Naive thymus-derived CD8-positive, alpha-beta T cell (primary cell): Measurements from ENCODE around the gene TOR3A. TPM values are rescaled to one million over a fixed set of nuclear protein-coding genes. Genes with fewer than 3 reads are reported as not detected.

Source experiments
- ATAC-seq, 2 donors: fragments of 150-1000 bp; cut with Tn5 transposase in 1 of 2; sonication (Bioruptor Pico), chemical (Tn5 transposase) in 1 of 2; 1 replicate in 1 of 2; 2 replicates in 1 of 2; pipeline ENCODE4 v1.10.0; 2021; ENCODE audit warnings: mild to moderate bottlenecking in 2 of 2, moderate library complexity in 2 of 2
- POLR2A ChIA-PET: fragments of 350-600 bp; sonication (Branson Sonifier 250); formaldehyde crosslinking; loops from one replicate; lab custom pipeline; 2021; ENCODE audit warnings: antibody characterized with exemption; lab: Charles Lee
- DNase-seq, 10 donors: peaks; one replicate each; pipeline versions ENCODE4 v3.0.0 to v3.0.0-alpha.2; 2020 to 2022
- H3K27ac Mint-ChIP-seq, 10 donors: one replicate each; pipeline ENCODE4 v1.8.0; 2020 to 2022; ENCODE audit warnings: mild to moderate bottlenecking in 10 of 10, mixed read lengths in 10 of 10, moderate library complexity in 4 of 10, inconsistent platforms in 1 of 10
- H3K27me3 Mint-ChIP-seq, 5 donors: one replicate each; pipeline ENCODE4 v1.8.0; 2021 to 2022; ENCODE audit warnings: mixed read lengths in 5 of 5
- H3K36me3 Mint-ChIP-seq, 3 donors: one replicate each; pipeline ENCODE4 v1.8.0; 2020 to 2022; ENCODE audit warnings: mixed read lengths in 3 of 3, mild to moderate bottlenecking in 2 of 3, inconsistent platforms in 1 of 3
- H3K4me1 Mint-ChIP-seq, 4 donors: one replicate each; pipeline ENCODE4 v1.8.0; 2021 to 2022; ENCODE audit warnings: mixed read lengths in 4 of 4
- H3K4me3 Mint-ChIP-seq, 10 donors: one replicate each; pipeline ENCODE4 v1.8.0; 2020 to 2022; ENCODE audit warnings: mild to moderate bottlenecking in 10 of 10, mixed read lengths in 10 of 10, moderate library complexity in 6 of 10, inconsistent platforms in 1 of 10
- H3K9me3 Mint-ChIP-seq, 9 donors: one replicate each; pipeline ENCODE4 v1.8.0; 2020 to 2022; ENCODE audit warnings: mixed read lengths in 9 of 9, mild to moderate bottlenecking in 3 of 9, inconsistent platforms in 1 of 9, moderate library complexity in 1 of 9
- polyA plus RNA-seq, 3 donors: library from polyadenylated mRNA; unstranded; fragments of 300-500 nt; fragmentation: Illumina TruSeq; gene quantifications; one replicate each; pipeline ENCODE4 v1.2.3, GENCODE V29; 2021
- total RNA-seq, 8 experiments: library from RNA in 2 of 8; stranded (reverse) in 2 of 8; gene quantifications; one replicate each; pipeline ENCODE4 v1.2.3 and lab custom pipeline; 2021 to 2026

TOR3A gene
- total and polyA plus RNA-seq, 5 experiments from 2014 or later: 21.5 to 40.5 (median 27.6) TPM

DNA sequence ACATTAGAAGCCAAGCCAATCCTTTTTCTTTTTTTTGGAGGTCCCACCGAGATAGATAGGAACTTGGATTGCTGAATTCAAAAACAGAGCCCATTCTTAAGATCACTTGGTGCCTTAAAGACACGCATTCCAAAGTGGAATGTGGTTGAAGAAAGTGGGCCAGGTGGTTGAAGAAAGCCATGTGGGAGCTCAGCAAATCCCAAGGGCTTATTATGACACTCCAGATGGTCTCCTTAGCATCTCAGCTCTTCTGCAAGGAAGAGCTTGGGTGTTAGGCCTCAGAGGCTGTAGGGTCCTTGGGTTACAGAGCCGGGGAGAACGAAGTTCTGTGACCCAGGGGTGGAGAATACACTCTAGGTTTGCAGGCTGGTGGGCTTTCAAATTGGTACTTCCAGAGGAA is 13.5 kb downstream of the TOR3A start:
- DNase-seq: no peak
- POLR2A ChIA-PET: no interaction called here
- Mint-ChIP-seq H3K4me3 (no peak overlapping the region), H3K27ac (peak overlapping the region in 6 of 10 donors; percentile 7 to 89 (median 64)), H3K9me3 (no peaks in the 10 kb centered on the region), H3K27me3 (no peaks in the 10 kb centered on the region), H3K36me3 (peaks cover 5 to 61% (median 6%) of the 10 kb centered on the region in 3 donors), H3K4me1 (peaks cover 0 to 8% (median 0%) of the 10 kb centered on the region in 4 donors)
- no peak for ATAC-seq

DNA sequence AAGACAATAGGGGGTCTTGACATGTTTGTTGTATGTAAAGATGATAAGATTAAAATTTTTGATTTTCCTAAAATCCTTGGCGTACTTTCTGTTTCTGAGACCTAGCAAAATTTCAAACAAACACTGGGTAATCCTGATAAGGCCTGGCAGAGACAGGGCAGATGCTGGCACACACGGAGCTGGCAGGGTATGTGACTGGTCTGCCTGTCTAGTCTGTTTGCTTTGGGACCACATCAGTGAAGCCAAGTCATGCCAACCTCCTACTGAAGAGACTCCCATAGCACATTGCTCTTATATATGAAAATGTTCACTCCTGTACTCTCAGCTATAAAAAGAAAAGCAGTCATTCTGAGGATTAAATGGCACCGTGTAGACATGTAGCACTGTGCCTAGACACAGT is 14.1 kb downstream of the TOR3A start:
- Mint-ChIP-seq H3K36me3 (peaks cover 5 to 60% (median 6%) of the 10 kb centered on the region in 3 donors), H3K9me3 (no peaks in the 10 kb centered on the region), H3K27ac (peak overlapping the region in 5 of 10 donors; percentile 7 to 89 (median 52)), H3K4me1 (peaks cover 0 to 7% (median 0%) of the 10 kb centered on the region in 4 donors), H3K4me3 (no peak overlapping the region), H3K27me3 (no peaks in the 10 kb centered on the region)
- POLR2A ChIA-PET: no interaction called here
- DNase-seq (no peak), ATAC-seq (no peak)

DNA sequence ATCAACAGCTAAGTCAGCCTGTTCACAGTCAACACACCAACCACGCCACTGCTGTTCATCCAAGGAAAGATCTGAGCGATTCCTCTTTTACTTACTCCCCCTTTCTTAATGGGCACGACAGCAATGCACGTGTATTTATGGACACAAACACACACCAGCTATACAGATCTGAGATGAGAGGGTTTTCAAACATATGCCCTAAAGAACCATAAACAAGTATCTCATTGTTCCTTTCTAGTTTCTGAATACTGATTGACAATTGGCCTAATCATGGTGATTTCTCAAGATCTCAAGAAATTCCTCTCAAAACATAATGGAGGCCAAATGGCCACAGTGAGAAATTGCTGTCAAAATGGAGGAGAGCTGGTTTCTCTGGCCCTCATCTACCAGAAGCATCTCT is 18.0 kb downstream of the TOR3A start:
- Mint-ChIP-seq H3K36me3 (peaks cover 4 to 30% (median 6%) of the 10 kb centered on the region in 3 donors), H3K9me3 (no peaks in the 10 kb centered on the region), H3K4me3 (no peak overlapping the region), H3K27me3 (no peaks in the 10 kb centered on the region), H3K27ac (peak overlapping the region in 2 of 10 donors; percentile 14 to 20), H3K4me1 (no peaks in the 10 kb centered on the region)
- no peak for DNase-seq
- no peak for ATAC-seq
- POLR2A ChIA-PET: no interaction called here

DNA sequence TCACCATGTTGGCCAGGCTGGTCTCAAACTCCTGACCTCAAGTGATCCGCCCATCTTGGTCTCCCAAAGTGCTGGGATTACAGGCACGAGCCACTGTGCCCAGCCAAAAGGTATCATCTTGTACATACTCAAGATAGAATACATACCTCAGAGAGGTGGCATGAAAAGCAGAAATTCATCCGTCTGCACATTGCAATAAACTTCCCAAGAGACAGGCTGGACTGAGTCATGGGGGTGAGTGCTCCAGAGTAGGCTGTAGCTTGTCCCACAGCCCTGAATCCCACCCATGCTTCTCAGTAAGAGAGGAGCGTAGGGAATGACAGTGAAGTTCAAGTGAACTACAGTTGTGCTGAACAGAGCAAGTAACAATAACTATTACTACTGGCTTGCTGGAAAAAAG is 19.7 kb downstream of the TOR3A start:
- DNase-seq (no peak), ATAC-seq (no peak)
- Mint-ChIP-seq H3K36me3 (peaks cover 4 to 16% (median 4%) of the 10 kb centered on the region in 3 donors), H3K9me3 (no peaks in the 10 kb centered on the region), H3K4me1 (no peaks in the 10 kb centered on the region), H3K27ac (no peak overlapping the region), H3K4me3 (no peak overlapping the region), H3K27me3 (no peaks in the 10 kb centered on the region)
- POLR2A ChIA-PET: interaction anchor here (0.5 kb wide), 1 partner anchor 18 kb away, joined by 4 read pairs; no protein-coding TSS in a partner anchor

DNA sequence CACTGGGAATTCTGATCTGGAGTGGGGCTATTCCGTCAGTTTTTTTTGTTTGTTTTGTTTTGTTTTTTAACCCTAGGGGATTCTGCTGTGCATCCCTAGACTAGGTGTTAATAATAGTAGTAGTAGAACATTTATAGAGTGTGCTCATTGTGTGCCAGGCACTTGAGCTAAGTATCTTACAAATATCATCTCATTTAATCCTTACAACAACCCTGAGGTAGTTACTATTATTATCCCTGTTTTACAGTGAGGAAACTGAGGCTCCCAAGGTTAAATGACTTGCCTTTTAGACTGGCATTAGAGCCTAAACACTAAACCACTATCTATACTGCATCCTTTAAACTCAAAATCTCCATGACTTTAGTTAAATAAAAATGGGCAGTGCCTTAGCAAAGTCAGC is 22.1 kb downstream of the TOR3A start:
- no peak overlapping the region for H3K27ac Mint-ChIP-seq
- H3K36me3 Mint-ChIP-seq: peaks cover 0 to 25% (median 1%) of the 10 kb centered on the region in 3 donors
- no peaks in the 10 kb centered on the region for H3K9me3 Mint-ChIP-seq
- H3K27me3 Mint-ChIP-seq: no peaks in the 10 kb centered on the region
- no peaks in the 10 kb centered on the region for H3K4me1 Mint-ChIP-seq
- DNase-seq: no peak
- ATAC-seq: no peak
- POLR2A ChIA-PET: no interaction called here
- no peak overlapping the region for H3K4me3 Mint-ChIP-seq

DNA sequence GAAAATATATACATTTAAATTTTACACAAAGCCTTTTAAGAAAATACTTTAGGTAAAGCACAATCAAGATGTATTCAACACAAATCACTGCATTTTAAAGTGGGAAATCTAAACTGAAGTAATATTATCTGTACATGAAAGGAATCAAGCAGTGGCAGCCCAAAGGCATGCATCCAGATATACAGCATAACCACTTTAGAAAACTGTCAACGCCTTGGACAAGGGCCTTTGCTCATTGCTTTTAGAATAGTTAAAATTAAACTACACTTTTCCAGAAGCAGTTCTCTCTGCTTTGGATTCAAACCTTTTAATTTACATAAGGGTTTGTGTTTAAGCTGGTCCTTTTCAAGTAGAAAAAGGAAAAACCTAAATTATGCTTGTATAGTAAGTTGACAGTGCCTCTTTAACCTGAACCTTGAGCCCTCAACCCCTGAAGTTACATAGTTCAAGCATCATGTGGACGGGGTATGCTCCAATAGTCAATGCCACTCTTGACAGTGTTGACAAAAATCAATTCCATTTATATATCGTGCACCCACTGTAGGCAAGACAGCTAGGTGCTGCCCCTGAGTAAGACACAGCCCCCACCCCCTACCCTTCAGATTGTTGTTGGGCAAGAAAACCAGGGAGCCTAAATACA is 22.9 kb downstream of the TOR3A start:
- Mint-ChIP-seq H3K27ac (no peak overlapping the region), H3K27me3 (no peaks in the 10 kb centered on the region)
- no peak for ATAC-seq

DNA sequence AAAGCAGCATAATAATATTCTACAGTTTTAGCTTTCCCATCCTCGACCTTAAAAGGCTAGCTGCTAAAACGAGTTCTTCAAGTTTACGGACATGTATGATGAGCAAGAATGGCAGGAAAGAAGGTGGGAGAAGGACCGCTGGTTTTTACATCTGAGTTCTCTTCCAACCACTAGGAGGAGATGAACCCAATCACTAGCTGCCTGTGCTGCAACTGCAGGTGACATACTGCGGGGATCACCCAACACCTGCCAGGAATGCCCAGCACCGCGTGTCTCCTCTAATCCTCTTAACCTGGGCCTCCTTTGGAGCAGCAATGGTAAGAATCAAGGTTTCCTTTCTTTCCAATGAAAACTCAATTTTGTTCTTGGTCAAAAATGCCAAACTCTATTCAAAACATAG is 23.5 kb downstream of the TOR3A start:
- DNase-seq: peak in 1 of 10 donors; percentile 21
- Mint-ChIP-seq H3K9me3 (no peaks in the 10 kb centered on the region), H3K27me3 (no peaks in the 10 kb centered on the region), H3K36me3 (peaks cover 3 to 39% (median 10%) of the 10 kb centered on the region in 3 donors), H3K4me1 (no peaks in the 10 kb centered on the region), H3K4me3 (no peak overlapping the region), H3K27ac (no peak overlapping the region)
- ATAC-seq: peak; percentile 49 to 58
- POLR2A ChIA-PET: no interaction called here

More for the DNA sequence above, 22.9 kb downstream of the TOR3A start:
- Mint-ChIP-seq H3K9me3 (no peaks in the 10 kb centered on the region), H3K4me3 (no peak overlapping the region), H3K36me3 (peaks cover 3 to 33% (median 8%) of the 10 kb centered on the region in 3 donors), H3K4me1 (no peaks in the 10 kb centered on the region)
- POLR2A ChIA-PET: no interaction called here
- no peak for DNase-seq

DNA sequence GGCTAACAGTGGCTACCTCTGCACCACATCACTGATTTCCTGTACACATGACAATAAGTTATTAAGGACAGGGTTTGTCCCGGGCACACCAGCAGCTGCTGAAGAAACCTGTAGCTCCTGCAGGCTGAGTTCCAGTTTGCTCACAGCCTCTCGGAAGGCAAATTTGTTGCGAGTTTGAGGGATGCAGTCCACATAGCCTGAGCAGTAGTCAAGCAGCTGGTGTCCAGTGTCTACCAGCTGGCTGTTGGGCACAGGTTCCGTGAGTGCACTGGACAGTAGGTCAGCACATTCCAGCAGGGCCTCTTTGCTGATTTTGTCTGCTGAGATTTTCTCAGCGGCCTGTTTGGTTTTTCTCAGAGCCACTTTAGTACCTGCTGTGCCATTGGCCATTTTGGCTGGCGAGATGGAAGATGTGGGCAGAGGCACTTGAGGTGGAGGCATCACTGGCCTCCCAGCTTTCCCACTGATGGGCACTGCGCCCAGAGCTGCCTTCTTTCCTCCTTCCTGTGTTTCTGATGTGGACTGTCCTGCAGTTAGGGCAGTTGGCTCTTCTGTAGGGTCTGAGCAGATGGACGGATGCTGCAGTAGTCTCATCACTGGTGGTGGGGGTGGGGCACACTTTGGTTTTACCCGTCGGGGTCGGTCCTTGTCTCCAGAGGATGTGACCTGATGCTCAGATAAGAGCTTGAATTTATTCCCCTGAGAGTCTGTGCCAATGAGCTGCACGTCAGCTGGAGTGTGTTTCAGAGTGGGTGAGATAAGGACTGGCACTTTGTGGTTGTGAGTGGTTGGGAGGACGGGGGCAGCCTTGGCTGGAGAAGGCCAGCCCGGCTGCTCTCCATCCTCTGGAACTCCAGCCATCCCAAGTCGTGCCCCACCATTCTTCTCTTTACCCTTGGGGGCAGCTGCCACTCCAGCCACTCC is 26.1 kb downstream of the TOR3A start:
- Mint-ChIP-seq H3K4me1 (no peaks in the 10 kb centered on the region), H3K36me3 (peaks cover 3 to 61% (median 15%) of the 10 kb centered on the region in 3 donors), H3K27ac (peak overlapping the region in 1 of 10 donors; percentile 58), H3K27me3 (no peaks in the 10 kb centered on the region), H3K4me3 (no peak overlapping the region), H3K9me3 (no peaks in the 10 kb centered on the region)
- ATAC-seq: no peak
- no peak for DNase-seq
- POLR2A ChIA-PET: no interaction called here

DNA sequence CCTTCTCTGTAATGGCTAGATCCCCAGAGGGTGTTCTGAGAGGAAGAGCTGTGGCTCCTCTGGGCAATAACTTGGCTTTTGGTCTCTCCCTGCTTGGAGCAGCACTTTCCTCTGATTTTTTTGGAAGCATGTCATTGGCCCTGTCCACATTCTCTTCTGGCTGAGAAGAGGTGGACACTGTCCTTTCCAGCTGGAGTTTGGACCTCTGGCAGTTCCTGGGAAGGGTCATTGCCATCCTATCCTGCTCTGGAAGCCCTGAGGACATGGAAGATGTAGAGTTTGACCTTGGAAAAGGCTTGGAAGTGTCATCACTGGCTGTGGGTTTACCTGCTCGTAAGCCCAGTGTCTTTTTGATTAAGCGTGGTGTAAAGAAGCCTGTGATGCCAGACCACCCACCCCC is 26.8 kb downstream of the TOR3A start:
- H3K36me3 Mint-ChIP-seq: peaks cover 3 to 65% (median 15%) of the 10 kb centered on the region in 3 donors
- no peaks in the 10 kb centered on the region for H3K4me1 Mint-ChIP-seq
- H3K4me3 Mint-ChIP-seq: no peak overlapping the region
- H3K27ac Mint-ChIP-seq: no peak overlapping the region
- DNase-seq (no peak), ATAC-seq (no peak)
- H3K9me3 Mint-ChIP-seq: no peaks in the 10 kb centered on the region
- POLR2A ChIA-PET: no interaction called here
- no peaks in the 10 kb centered on the region for H3K27me3 Mint-ChIP-seq

DNA sequence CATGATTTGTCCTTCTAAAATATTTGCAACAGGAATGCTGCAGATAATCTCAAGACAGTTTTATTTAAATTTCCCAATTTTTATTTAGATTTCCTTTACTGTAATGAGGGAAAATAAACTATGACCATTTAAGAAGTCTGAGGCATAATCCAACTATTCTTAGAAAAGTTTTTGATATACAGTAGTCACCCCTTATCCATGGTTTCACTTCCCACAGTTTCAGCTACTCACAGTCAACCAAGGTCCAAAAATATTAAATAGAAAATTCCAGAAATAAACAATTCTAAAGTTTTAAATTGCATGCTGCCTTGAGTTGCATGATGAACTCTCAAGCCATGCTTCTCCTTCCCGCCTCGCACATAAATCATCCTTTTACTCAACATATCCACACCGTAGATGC is 33.3 kb downstream of the TOR3A start:
- Mint-ChIP-seq H3K4me1 (no peaks in the 10 kb centered on the region), H3K27ac (peak overlapping the region in 1 of 10 donors; percentile 29), H3K27me3 (no peaks in the 10 kb centered on the region), H3K4me3 (no peak overlapping the region), H3K9me3 (no peaks in the 10 kb centered on the region), H3K36me3 (peaks cover 0 to 92% (median 30%) of the 10 kb centered on the region in 3 donors)
- DNase-seq: no peak
- no peak for ATAC-seq
- POLR2A ChIA-PET: no interaction called here

DNA sequence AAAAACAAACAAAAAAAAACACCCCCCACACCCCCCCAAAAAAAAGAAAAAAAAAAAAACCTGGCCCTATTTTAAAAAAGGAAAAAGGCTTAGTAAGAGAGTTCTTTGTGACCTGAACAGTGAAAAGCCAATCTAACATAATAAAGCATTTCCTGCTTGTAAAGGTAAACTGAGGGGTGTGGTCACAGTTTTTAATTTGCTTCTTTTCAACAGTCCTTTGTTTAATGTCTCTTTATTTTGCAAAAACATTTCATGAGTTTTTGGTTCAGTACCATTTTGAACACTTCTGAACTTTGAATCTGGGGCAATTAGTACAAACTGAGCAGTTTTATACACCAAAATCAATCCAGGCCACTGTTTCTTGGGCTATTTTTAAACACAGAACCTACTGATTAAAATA is 37.6 kb downstream of the TOR3A start:
- H3K9me3 Mint-ChIP-seq: no peaks in the 10 kb centered on the region
- H3K4me1 Mint-ChIP-seq: no peaks in the 10 kb centered on the region
- no peak for DNase-seq
- no peak overlapping the region for H3K4me3 Mint-ChIP-seq
- ATAC-seq: no peak
- no peak overlapping the region for H3K27ac Mint-ChIP-seq
- peaks cover 0 to 73% (median 21%) of the 10 kb centered on the region in 3 donors for H3K36me3 Mint-ChIP-seq
- no peaks in the 10 kb centered on the region for H3K27me3 Mint-ChIP-seq
- POLR2A ChIA-PET: interaction anchor here (0.7 kb wide), 1 partner anchor 18 kb away, joined by 4 read pairs; no protein-coding TSS in a partner anchor

DNA sequence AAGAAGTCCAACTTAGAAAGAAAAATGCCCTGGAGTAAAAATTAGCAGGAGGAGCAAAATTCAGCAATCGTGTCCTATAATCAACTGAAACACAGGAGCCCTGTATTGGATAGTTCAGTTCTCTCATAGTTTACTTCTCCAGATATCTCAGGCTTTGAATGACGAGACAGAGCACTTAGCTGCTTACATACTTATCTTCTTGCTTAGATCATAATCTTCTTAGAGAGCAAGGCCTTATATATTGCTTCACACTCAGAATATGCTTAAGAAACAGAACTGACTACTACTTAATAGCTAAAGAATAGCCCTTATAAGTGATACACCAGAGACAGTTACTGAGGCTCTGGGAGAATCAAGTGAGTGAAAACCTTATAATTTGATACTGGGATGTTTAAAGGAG is 38.9 kb downstream of the TOR3A start:
- Mint-ChIP-seq H3K27me3 (no peaks in the 10 kb centered on the region), H3K27ac (peak overlapping the region in 1 of 10 donors; percentile 11), H3K9me3 (no peaks in the 10 kb centered on the region), H3K36me3 (peaks cover 0 to 66% (median 22%) of the 10 kb centered on the region in 3 donors), H3K4me3 (no peak overlapping the region), H3K4me1 (no peaks in the 10 kb centered on the region)
- ATAC-seq (no peak), DNase-seq (no peak)
- POLR2A ChIA-PET: interaction anchor here (1.4 kb wide), 1 partner anchor 42 kb away, joined by 3 read pairs; no protein-coding TSS in a partner anchor
